ENCODE data around the gene CYBC1.
A peak's percentile ranks its signal among the peaks of the same experiment; 100 is the strongest.
"Not testable (repeated sequence)": the region's sequence is repeated elsewhere in the genome, so short reads cannot be mapped to it uniquely, and the experiment has no call there.

The CYBC1 gene

GRCh38 chr17:82477934-82478333 is 27.4 kb upstream of the CYBC1 start:
- FAIRE-seq = no peak

GRCh38 chr17:82475458-82475857 is 24.9 kb upstream of the CYBC1 start:
- FAIRE-seq = no peak

GRCh38 chr17:82474223-82475010 is 23.9 kb upstream of the CYBC1 start:
- FAIRE-seq = no peak

GRCh38 chr17:82470065-82470464 is 19.5 kb upstream of the CYBC1 start:
- FAIRE-seq = no peak

GRCh38 chr17:82468692-82469091 is 18.1 kb upstream of the CYBC1 start:
- FAIRE-seq = no peak

GRCh38 chr17:82465023-82465603 is 14.6 kb upstream of the CYBC1 start:
- no peak for FAIRE-seq

- FAIRE-seq = no peak
These were observed 14.0 kb upstream of the CYBC1 start for GRCh38 chr17:82464567-82464929.

GRCh38 chr17:82463925-82464566 is 13.5 kb upstream of the CYBC1 start:
- FAIRE-seq = no peak

- FAIRE-seq = no peak
These were observed 12.8 kb upstream of the CYBC1 start for GRCh38 chr17:82463391-82463790.

GRCh38 chr17:82461827-82462524 is 11.4 kb upstream of the CYBC1 start:
- no peak for FAIRE-seq

- not testable (repeated sequence) for FAIRE-seq
These were observed 9.4 kb upstream of the CYBC1 start for GRCh38 chr17:82459936-82460335.

- FAIRE-seq = no peak
These were observed 8.4 kb upstream of the CYBC1 start for GRCh38 chr17:82458885-82459424.

- FAIRE-seq = peak; percentile 77
These were observed 7.8 kb upstream of the CYBC1 start, which contains the start of gene NARF for GRCh38 chr17:82458179-82458884. TSS of gene NARF (plus strand) at chr17:82458741. CDS start at chr17:82458804, 63 bp downstream.

- no peak for FAIRE-seq
These were observed 7.3 kb upstream of the CYBC1 start for GRCh38 chr17:82457929-82458178.

GRCh38 chr17:82457073-82457928 is 6.7 kb upstream of the CYBC1 start:
- no peak for FAIRE-seq

- FAIRE-seq = not testable (repeated sequence)
These were observed 3.2 kb upstream of the CYBC1 start for GRCh38 chr17:82453706-82454105.

GRCh38 chr17:82453151-82453550 is 2.6 kb upstream of the CYBC1 start:
- not testable (repeated sequence) for FAIRE-seq

- FAIRE-seq = no peak
These were observed 1.6 kb upstream of the CYBC1 start for GRCh38 chr17:82452162-82452561.

GRCh38 chr17:82449883-82450356 is 632 bp downstream of the CYBC1 start:
- FAIRE-seq = no peak

GRCh38 chr17:82449131-82449882 is 1.2 kb downstream of the CYBC1 start:
- FAIRE-seq = no peak

- FAIRE-seq = no peak
These were observed 2.7 kb downstream of the CYBC1 start for GRCh38 chr17:82447876-82448275.

Data from endometrium (tissue), 2 donors.